ENCODE results near the gene STOML1. TPM values are rescaled to one million over a fixed set of nuclear protein-coding genes. Genes with fewer than 3 reads are reported as not detected.

The STOML1 gene
- total RNA-seq, 6 experiments from 2014 or later = 7.2 to 12.7 (median 8.3) TPM

DNA sequence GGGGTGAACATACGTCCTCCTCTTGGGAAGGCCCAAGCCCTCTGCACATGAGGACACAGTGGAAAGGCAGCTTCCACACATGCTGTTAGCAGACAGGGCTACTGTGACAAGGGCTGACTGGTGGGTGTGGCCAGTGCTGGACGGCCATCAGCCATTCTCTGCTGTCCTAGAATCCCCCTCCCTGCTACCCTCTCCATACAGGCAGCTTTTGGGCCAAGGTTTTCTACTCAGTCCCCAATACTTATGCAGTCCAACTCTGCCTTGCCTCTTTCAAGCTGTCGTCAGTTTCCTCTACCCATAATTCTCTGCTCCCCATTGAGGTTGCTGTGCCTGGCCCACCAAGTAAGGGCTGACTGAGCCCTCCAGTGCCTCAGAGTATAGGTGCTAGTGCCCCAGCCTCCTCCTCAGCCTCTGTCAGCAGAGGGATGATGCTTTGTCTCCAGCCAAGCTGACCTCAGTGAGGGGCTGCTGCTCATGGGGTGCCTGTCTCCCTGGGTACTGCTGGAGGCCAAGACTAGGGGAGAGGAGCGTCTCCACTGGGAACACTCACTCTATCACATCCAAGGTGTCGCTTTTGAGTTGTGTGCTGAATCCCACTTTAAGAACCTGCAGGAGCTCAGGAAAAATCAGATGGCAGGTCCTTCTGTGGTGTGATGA is 63.0 kb downstream of the STOML1 start:
- 50% methylated on average over 3 of the region's 5 CpGs for WGBS (ENCODE audit: insufficient coverage, low coverage, low lambda C conversion rate, missing lambda C conversion rate)
- no peaks in the 10 kb centered on the region for H3K9me3 ChIP-seq
- H3K27me3 ChIP-seq = peaks cover 0 to 7% of the 10 kb centered on the region in 2 donors
- DNase-seq (peak in 1 of 3 donors; percentile 21), ATAC-seq (no peak)
- TF ChIP-seq POLR2A (IDR thresholded peaks at IDR 0.05) = no peak
- TF ChIP-seq, protein P1, sequence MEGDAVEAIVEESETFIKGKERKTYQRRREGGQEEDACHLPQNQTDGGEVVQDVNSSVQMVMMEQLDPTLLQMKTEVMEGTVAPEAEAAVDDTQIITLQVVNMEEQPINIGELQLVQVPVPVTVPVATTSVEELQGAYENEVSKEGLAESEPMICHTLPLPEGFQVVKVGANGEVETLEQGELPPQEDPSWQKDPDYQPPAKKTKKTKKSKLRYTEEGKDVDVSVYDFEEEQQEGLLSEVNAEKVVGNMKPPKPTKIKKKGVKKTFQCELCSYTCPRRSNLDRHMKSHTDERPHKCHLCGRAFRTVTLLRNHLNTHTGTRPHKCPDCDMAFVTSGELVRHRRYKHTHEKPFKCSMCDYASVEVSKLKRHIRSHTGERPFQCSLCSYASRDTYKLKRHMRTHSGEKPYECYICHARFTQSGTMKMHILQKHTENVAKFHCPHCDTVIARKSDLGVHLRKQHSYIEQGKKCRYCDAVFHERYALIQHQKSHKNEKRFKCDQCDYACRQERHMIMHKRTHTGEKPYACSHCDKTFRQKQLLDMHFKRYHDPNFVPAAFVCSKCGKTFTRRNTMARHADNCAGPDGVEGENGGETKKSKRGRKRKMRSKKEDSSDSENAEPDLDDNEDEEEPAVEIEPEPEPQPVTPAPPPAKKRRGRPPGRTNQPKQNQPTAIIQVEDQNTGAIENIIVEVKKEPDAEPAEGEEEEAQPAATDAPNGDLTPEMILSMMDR (IDR thresholded peaks at IDR 0.05) = no peak
- H3K4me1 ChIP-seq = no peaks in the 10 kb centered on the region
- H3K27ac ChIP-seq = no peak overlapping the region
- H3K36me3 ChIP-seq = no peaks in the 10 kb centered on the region
- H3K4me3 ChIP-seq = no peak overlapping the region
- intact Hi-C loops (cut with DNase I) = no loop called here

Other genes starting within 250 kb of the STOML1 start
- gene INSYN1, start 238.9 kb downstream of the STOML1 start, total RNA-seq = under 1 TPM; 0.25 to 0.68 (median 0.32) TPM
- gene TBC1D21, start 118.7 kb downstream of the STOML1 start, total RNA-seq = not detected
- gene LOXL1, start 65.8 kb downstream of the STOML1 start, total RNA-seq = 1 to 10 TPM in 3 of 6 experiments, under 1 TPM in 3; 0.29 to 2.3 (median 0.83) TPM
- 10 to 100 TPM; 10.8 to 36.1 (median 16.7) TPM for gene PML, start 2.4 kb upstream of the STOML1 start, total RNA-seq
- gene GOLGA6A, start 90.3 kb upstream of the STOML1 start, total RNA-seq = 1 to 10 TPM in 2 of 6 experiments, under 1 TPM in 4; 0.35 to 1.6 (median 0.72) TPM
- under 1 TPM in 1 of 6 experiments, not detected in 5; 0.04 TPM for gene ISLR2, start 138.3 kb upstream of the STOML1 start, total RNA-seq
- 1 to 10 TPM; 1.5 to 9.9 (median 2.6) TPM for gene ISLR, start 181.4 kb upstream of the STOML1 start, total RNA-seq
- gene STRA6, start 210.5 kb upstream of the STOML1 start, total RNA-seq = under 1 TPM in 1 of 6 experiments, not detected in 5; 0.12 TPM
- gene CCDC33, start 244.0 kb upstream of the STOML1 start, total RNA-seq = not detected